ENCODE results near the gene SLC46A1. TPM values are rescaled to one million over a fixed set of nuclear protein-coding genes. Genes with fewer than 3 reads are reported as not detected.

SLC46A1 gene
- total RNA-seq, 4 donors from 2014 or later, result 2.5 to 92.6 (median 15.5) TPM

DNA sequence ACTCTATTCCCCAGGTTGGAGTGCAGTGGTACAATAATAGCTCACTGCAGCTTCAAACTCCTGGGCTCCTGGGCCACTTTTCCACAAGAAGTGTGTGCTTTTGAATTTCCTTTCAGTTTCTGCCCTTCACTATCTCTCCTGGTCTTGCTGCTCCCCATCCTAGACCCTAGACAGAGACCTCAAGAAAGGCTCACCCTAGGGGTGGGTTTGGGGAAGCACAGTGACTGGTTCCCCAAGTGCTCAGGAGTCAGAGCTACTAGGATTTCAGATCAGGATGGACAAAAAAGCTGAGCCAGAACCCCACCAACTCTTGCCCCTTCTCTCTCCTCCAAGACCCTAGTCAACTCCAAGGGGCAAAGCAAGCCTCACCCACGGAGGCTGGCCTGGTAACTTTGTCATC is 39.4 kb downstream of the SLC46A1 start:
- no peak overlapping the region for H3K27ac ChIP-seq
- H3K9me3 ChIP-seq, result no peaks in the 10 kb centered on the region
- no peak overlapping the region for H3K4me3 ChIP-seq
- H3K27me3 ChIP-seq, result no peaks in the 10 kb centered on the region
- peaks cover 0 to 29% (median 0%) of the 10 kb centered on the region in 3 donors for H3K36me3 ChIP-seq
- no peak for TF ChIP-seq POLR2A (IDR thresholded peaks at IDR 0.05)
- TF ChIP-seq, protein P1, sequence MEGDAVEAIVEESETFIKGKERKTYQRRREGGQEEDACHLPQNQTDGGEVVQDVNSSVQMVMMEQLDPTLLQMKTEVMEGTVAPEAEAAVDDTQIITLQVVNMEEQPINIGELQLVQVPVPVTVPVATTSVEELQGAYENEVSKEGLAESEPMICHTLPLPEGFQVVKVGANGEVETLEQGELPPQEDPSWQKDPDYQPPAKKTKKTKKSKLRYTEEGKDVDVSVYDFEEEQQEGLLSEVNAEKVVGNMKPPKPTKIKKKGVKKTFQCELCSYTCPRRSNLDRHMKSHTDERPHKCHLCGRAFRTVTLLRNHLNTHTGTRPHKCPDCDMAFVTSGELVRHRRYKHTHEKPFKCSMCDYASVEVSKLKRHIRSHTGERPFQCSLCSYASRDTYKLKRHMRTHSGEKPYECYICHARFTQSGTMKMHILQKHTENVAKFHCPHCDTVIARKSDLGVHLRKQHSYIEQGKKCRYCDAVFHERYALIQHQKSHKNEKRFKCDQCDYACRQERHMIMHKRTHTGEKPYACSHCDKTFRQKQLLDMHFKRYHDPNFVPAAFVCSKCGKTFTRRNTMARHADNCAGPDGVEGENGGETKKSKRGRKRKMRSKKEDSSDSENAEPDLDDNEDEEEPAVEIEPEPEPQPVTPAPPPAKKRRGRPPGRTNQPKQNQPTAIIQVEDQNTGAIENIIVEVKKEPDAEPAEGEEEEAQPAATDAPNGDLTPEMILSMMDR (IDR thresholded peaks at IDR 0.05), result no peak
- peak in 1 of 3 donors; percentile 25 for DNase-seq
- peaks cover 0 to 17% (median 0%) of the 10 kb centered on the region in 4 donors for H3K4me1 ChIP-seq

- Histone ChIP-seq H3K4me3 (no peak overlapping the region), H3K9me3 (no peaks in the 10 kb centered on the region), H3K36me3 (peaks cover 0 to 40% (median 5%) of the 10 kb centered on the region in 3 donors), H3K27me3 (no peaks in the 10 kb centered on the region), H3K27ac (no peak overlapping the region), H3K4me1 (peaks cover 0 to 6% (median 0%) of the 10 kb centered on the region in 4 donors)
- TF ChIP-seq, protein P1 (IDR thresholded peaks at IDR 0.05), result no peak
- no peak for TF ChIP-seq POLR2A (IDR thresholded peaks at IDR 0.05)
- DNase-seq, result no peak
These were observed 40.5 kb downstream of the SLC46A1 start for GRCh38 chr17:28365487-28365886.

DNA sequence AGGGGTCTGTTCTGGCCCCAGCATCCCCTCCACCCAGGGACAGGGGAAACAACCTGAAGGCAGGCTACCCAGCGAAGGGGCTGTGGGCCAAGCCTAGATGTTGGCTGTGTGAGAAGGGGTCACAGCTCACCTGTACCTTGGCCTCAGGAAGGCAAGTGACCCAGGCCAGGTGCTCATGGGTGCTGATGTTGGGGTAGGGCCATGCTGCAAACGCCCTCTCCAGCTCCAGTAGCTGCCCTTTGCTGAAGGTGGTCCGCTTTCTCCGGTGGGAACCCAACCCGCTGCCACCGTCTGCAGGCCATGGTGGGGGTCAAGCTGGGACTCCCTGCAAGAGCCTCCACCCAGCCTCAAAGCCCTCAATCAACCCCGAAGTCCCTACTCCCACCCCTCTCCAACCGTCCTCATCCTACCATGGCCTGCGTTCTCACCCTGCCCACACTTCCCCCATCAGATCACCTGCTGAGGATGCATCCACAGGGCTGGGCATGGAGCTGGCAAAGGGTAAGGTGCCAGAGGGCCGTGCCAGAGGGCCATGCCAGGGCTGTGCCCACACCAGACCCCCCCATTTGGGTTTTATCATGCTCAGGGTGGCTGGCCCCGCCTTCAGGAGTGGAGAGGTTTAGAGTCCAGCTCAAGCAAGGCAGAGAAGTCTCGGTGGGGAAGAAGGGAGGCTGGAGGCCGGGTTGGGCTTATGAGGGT is 41.2 kb downstream of the SLC46A1 start, which contains the start of gene SEBOX:
TSS of gene SEBOX (minus strand) at position 535 of the 699 bp plus-strand sequence. CDS start at position 487, 48 bp downstream.
- no peaks in the 10 kb centered on the region for H3K27me3 ChIP-seq
- no peak for TF ChIP-seq POLR2A (IDR thresholded peaks at IDR 0.05)
- TF ChIP-seq, protein P1 (IDR thresholded peaks at IDR 0.05), result no peak
- H3K4me3 ChIP-seq, result no peak within 1 kb of the TSS
- DNase-seq, result peak in 1 of 3 donors; percentile 37
- H3K4me1 ChIP-seq, result no peaks in the 10 kb centered on the region
- no peak within 1 kb of the TSS for H3K27ac ChIP-seq
- H3K9me3 ChIP-seq, result no peaks in the 10 kb centered on the region
- peaks cover 0 to 47% (median 10%) of the 10 kb centered on the region in 3 donors for H3K36me3 ChIP-seq

- Histone ChIP-seq H3K4me1 (no peaks in the 10 kb centered on the region), H3K9me3 (no peaks in the 10 kb centered on the region), H3K36me3 (peaks cover 0 to 55% (median 10%) of the 10 kb centered on the region in 3 donors), H3K27ac (no peak overlapping the region), H3K27me3 (no peaks in the 10 kb centered on the region), H3K4me3 (no peak overlapping the region)
- DNase-seq, result no peak
- TF ChIP-seq, protein P1 (IDR thresholded peaks at IDR 0.05), result no peak
- no peak for TF ChIP-seq POLR2A (IDR thresholded peaks at IDR 0.05)
These were observed 42.0 kb downstream of the SLC46A1 start for GRCh38 chr17:28363776-28364650.

DNA sequence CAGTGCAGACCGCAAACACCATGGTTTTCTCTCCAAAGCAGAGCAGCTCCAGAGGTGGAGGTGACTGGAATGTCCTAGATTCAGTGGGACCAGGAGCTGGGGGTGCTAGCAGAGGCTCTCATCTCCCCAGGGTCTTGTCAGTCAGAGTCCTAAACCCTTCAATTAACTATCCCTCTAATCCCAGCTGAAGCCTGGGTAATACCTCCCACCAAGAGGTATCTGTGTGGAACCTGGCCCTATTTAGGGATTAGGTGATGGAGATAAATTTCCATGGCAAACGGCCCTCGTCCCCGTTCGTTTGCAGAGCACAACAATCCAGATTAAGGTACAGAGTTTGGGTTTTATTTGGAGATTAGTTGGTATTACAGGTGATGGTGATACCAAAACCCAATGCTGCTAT is 42.8 kb downstream of the SLC46A1 start:
- no peaks in the 10 kb centered on the region for H3K27me3 ChIP-seq
- H3K4me3 ChIP-seq, result no peak overlapping the region
- no peak for DNase-seq
- no peak for TF ChIP-seq POLR2A (IDR thresholded peaks at IDR 0.05)
- TF ChIP-seq, protein P1 (IDR thresholded peaks at IDR 0.05), result no peak
- H3K9me3 ChIP-seq, result no peaks in the 10 kb centered on the region
- H3K36me3 ChIP-seq, result peaks cover 0 to 55% (median 10%) of the 10 kb centered on the region in 3 donors
- peaks cover under 1 to 6% (median 3%) of the 10 kb centered on the region in 4 donors for H3K4me1 ChIP-seq
- H3K27ac ChIP-seq, result no peak overlapping the region

Data from Peyer's patch (tissue), 4 donors.